Vagina (tissue), 2 donors: ENCODE data around the gene LDB2.

Experiments used
- CTCF ChIP-seq, 3 experiments: fragments of 450-650 bp in 2 of 3; fragments of 200-600 bp in 1 of 3; sonication (generic) in 1 of 3; IDR thresholded peaks; one replicate each; pipeline ENCODE4 v1.5.1; 2017 to 2019; ENCODE audit warnings: antibody characterized with exemption in 3 of 3, mild to moderate bottlenecking in 2 of 3, moderate library complexity in 2 of 3
- POLR2AphosphoS5 ChIP-seq, 2 donors: sonication (generic); formaldehyde crosslinking; IDR thresholded peaks; one replicate each; pipeline ENCODE4 v1.9.0; 2017; ENCODE audit warnings: antibody characterized with exemption in 2 of 2, mild to moderate bottlenecking in 2 of 2, low read depth in 1 of 2; ENCODE audit not compliant: insufficient read depth in 1 of 2

- TF ChIP-seq POLR2AphosphoS5 (IDR thresholded peaks at IDR 0.05; ENCODE audit: insufficient read depth in 1 of 2, low read depth in 1 of 2) (no peak), CTCF (IDR thresholded peaks at IDR 0.05) (no peak)
Measured at GRCh38 chr4:16583764-16584163, 314.7 kb downstream of the LDB2 start.
